NOMO-1 (cell line): Measurements from ENCODE around the gene PITX3.
"Not testable (repeated sequence)": the region's sequence is repeated elsewhere in the genome, so short reads cannot be mapped to it uniquely, and the experiment has no call there.

Source experiments
- DNase-seq, 2 experiments: peaks; one replicate each; lab custom pipeline; 2025; ENCODE audit not compliant: unreplicated experiment in 2 of 2; lab: John Stamatoyannopoulos, UW

PITX3 gene

DNA sequence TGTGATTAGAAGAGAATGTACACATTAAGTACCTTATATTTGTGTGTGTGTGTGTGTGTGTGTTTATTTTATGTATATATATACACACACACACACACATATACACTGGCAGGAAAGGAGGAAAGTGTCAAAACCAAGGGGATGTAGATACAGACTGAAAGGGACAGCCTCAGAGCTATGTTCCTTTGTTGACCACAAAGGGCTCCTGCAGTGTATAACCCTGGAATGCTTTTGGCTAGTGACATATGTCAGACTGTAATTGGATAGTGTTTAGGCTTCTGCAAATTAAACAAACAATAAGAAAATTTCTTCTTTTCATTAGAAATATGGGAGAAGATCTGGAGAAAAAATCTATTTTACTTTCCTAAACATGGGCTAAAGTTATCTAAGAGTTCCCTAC, 19.9 kb upstream of the PITX3 start:
- no peak for DNase-seq

GRCh38 chr10:102255404-102255803, 14.1 kb upstream of the PITX3 start:
- DNase-seq, result no peak

GRCh38 chr10:102254426-102254825, 13.1 kb upstream of the PITX3 start:
- DNase-seq, result no peak

GRCh38 chr10:102252508-102252907, 11.2 kb upstream of the PITX3 start:
- not testable (repeated sequence) for DNase-seq

- DNase-seq, result peak in 1 of 2 experiments; percentile 29
These were observed 6.4 kb upstream of the PITX3 start for GRCh38 chr10:102247734-102248133.

DNA sequence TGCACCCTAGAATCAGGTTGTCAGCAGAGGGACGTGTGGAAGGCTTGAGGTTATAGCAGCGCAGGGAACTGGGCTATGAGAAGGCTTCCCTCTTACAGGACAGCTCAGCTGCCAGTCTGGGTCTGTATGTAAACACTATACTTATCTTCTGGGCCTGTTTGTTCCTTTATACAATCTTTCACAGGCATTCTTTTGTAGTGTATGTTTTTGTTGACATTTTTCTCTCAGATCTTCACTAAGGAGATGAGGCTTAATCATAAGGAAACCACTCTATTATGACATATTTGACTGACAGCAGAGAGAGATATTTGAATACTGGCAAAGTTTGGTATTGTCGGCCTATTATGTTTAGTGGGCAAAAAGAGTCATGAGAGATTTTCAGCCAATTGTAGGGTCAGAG, 4.9 kb upstream of the PITX3 start:
- DNase-seq, result no peak

DNA sequence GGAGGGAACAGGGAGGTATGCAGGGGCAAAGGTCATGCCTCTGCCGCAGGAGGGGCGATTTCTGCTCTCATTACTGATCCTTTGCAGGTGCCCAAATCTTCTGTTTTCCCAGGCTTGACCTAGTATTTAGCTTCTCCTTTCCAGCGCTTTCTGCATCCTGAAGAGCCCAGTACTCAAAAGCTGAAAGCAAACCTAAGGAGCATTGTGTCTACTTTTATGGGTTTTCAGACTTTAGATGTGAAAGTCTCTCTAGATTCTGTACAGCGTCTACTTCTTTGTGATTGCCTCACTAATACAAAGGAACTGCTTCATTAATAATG, 4.6 kb upstream of the PITX3 start:
- no peak for DNase-seq

GRCh38 chr10:102245082-102245931, 4.0 kb upstream of the PITX3 start, which contains the start of gene GBF1:
Gene GBF1 (plus strand): TSS chr10:102245532. CDS start chr10:102258939, 13,407 bp downstream.
- peak; percentile 99 to 100 for DNase-seq

GRCh38 chr10:102243309-102243708, 2.0 kb upstream of the PITX3 start:
- DNase-seq, result no peak

DNA sequence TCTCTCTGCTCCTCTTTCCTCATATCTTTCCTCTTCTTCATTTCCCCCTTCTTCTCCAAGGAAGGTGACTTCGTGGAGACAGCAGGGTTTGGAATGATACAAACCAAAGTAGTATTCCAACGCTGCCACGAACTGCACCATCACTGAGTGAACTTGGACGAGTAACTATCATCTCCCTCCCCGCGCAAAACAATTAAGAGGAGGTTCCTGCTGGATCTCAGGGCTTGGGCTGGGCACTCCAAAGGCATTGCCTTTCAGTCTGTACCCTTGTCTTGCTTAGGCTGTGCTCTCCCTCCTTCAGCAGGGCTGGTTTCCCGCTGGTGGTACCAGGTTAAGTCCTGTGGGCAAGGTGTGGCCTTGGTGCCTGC, 790 bp upstream of the PITX3 start:
- no peak for DNase-seq

DNA sequence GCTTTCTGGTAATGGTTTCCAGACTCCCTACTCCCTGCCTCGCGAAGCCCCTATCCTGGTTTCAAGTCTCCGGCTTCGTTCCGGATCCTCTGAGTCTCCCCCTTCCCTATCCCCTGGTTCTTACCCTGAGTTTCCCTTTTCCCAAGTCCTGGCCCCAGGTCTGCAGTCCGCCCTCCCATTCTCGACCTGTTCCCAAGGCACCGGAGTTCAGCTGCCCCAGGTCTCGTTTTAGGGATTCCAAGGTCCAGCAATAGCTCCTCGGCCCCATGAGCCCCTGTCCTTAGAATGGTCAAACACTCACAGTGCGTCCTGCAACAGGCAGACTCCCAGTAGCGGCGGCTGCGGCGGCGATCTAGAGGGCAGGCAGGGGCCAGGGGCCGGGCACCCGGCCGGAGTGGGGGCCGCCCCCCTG, 274 bp downstream of the PITX3 start:
- DNase-seq, result no peak

DNA sequence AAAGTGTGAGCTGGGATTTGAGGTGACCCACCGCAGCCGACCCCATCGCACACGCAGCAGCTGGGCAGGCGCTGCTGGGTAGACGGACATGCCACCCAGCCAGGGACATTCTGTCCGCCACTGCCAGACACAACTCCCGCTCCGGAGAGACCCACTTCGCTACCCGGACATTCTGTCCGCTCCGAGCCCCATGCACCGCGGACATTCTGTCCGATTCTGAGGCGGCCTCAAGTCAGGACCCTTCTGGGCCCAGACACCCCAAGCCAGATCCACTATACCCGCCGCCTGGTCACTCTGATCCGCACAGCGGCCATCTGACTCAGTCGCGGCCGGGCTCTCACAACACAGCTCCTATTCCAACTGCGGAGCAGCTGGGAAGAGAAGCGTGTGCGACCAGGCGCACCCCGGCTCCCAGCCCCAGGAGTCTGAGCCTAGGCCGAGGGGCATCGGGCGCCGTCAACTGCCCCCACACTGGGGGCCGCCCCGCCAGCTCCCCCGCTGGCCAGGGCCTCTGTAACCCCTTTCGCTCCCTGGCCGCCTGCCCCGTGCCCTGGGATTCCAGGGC, 763 bp downstream of the PITX3 start:
- no peak for DNase-seq

DNA sequence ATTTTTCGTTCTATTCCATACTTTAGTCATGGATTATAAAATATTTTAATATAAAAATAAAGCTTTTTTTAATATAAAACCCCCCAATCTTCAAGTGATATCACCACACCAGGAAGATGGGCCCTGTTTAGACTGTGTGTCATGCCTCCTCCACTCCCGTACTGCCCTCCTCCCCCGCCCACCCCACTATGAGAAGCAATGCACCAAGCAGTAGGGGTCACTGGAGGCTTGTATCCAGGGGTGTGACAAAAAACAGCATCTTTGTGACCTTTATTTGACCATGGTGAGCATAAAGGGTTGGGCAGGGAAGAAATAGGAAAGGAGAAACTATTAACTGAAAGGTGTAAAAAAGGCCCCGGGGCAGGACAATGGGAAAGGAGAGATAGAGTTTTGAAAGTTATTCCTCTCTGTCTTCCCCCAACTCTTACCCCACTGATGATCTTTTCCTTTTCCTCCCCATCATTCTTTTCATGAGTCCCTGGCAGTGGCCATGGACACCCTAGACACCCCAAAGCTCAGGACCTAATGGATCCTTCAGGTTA, 3.5 kb downstream of the PITX3 start:
- DNase-seq, result no peak

- no peak for DNase-seq
These were observed 5.3 kb downstream of the PITX3 start for GRCh38 chr10:102236006-102236405.

GRCh38 chr10:102235598-102235920, 5.8 kb downstream of the PITX3 start:
- DNase-seq, result no peak

GRCh38 chr10:102234888-102235597, 6.3 kb downstream of the PITX3 start:
- no peak for DNase-seq

- DNase-seq, result no peak
These were observed 7.3 kb downstream of the PITX3 start for GRCh38 chr10:102233997-102234396.

GRCh38 chr10:102231357-102232318, 9.7 kb downstream of the PITX3 start:
- peak; percentile 22 to 52 for DNase-seq

DNA sequence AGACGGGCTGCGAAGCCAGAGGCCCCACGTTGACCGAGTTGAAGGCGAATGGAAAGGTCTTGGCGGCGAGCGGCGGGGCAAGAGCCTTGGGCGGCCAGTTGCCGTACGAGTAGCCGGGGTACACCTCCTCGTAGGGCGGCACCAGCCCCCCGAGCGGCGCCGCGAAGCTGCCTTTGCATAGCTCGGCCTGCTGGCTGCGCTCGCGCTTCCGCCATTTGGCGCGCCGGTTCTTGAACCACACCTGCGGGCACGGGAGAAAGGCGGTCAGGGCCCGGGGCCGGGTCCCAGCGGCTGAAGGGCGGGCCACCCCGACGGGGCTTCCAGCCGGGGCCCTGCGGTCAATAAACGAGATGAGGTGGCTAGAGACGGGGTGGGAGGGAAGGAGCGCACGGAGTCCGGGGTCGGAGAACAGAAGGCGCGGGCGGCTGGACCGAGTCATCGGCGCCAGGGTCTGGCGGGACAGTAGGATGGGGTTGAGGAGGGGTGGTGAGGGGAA, 10.4 kb downstream of the PITX3 start:
- DNase-seq, result no peak

- DNase-seq, result no peak
These were observed 10.9 kb downstream of the PITX3 start for GRCh38 chr10:102230264-102230860.
